ENCODE measurements around the gene PNPLA3. TPM values are rescaled to one million over a fixed set of nuclear protein-coding genes. Genes with fewer than 3 reads are reported as not detected.

PNPLA3 gene
- total and polyA plus RNA-seq, 9 of the 15 experiments (the other 6 are each of a cell fraction or from before 2014, with no cell fraction given), result 0.20 to 0.48 (median 0.38) TPM; not detected in 6

DNA sequence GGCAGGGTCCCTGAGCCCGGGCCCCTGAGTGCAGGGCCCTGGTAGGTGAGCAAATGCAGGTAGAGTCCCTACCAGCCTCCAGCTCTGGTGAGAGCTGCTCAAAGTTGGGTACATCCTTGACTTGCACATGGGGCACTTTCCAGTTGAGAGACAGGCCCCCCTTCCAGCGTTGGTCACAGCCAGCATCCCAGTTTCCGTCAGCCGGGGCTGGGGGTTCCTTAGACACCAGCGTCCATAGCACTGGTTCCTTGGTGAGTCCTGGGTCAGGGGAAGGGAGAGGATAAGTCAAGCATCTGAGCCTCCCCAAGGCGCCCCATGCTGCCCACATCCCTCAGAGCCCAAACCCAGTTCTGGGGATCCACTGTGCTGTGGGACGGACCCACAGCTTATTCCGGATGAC lies 37.4 kb upstream of the PNPLA3 start:
- peaks cover 0 to 8% of the 10 kb centered on the region in 2 experiments; a peak in 2 of 5 replicates for H3K4me1 ChIP-seq (replicated peaks in 1 of 2; ENCODE audit: control insufficient read depth in 2 of 2, insufficient read depth in 2 of 2, low read length in 2 of 2)
- POLR2A ChIA-PET, result no interaction called here
- H3K27me3 ChIP-seq (ENCODE audit: control insufficient read depth in 2 of 2, insufficient read depth in 2 of 2, low read length in 2 of 2), result no peaks in the 10 kb centered on the region
- no peak overlapping the region for H3K4me3 ChIP-seq
- no TSS peak for BruUV-seq (replicated peaks)
- H2AFZ ChIP-seq (ENCODE audit: low read depth, low read length), result no peak overlapping the region
- no peak overlapping the region for H3K4me2 ChIP-seq (ENCODE audit: insufficient read depth, low read length)
- no peaks in the 10 kb centered on the region for H3K9me1 ChIP-seq (ENCODE audit: control insufficient read depth, insufficient read depth, low read length)
- in situ Hi-C loops (cut with MboI), result no loop called here
- CTCF ChIA-PET (ENCODE audit: low intra/inter-chr PET ratio), result interaction anchor here (0.7 kb wide), 1 partner anchor 205 kb away, joined by 3 read pairs; no protein-coding TSS in a partner anchor
- H3K9ac ChIP-seq (ENCODE audit: insufficient read depth in 1 of 2, low read depth in 2 of 2, low read length in 2 of 2), result no peak overlapping the region
- TF ChIP-seq, protein P1, sequence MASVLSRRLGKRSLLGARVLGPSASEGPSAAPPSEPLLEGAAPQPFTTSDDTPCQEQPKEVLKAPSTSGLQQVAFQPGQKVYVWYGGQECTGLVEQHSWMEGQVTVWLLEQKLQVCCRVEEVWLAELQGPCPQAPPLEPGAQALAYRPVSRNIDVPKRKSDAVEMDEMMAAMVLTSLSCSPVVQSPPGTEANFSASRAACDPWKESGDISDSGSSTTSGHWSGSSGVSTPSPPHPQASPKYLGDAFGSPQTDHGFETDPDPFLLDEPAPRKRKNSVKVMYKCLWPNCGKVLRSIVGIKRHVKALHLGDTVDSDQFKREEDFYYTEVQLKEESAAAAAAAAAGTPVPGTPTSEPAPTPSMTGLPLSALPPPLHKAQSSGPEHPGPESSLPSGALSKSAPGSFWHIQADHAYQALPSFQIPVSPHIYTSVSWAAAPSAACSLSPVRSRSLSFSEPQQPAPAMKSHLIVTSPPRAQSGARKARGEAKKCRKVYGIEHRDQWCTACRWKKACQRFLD (CRISPR knock-in tag; IDR thresholded peaks at IDR 0.05), result no peak
- no peak for TF ChIP-seq TAF7 (tag; IDR thresholded peaks at IDR 0.05)
- TF ChIP-seq RHOXF2B (CRISPR knock-in tag; conservative IDR thresholded peaks at IDR 0.05), result no peak
- TF ChIP-seq FUS (optimal IDR thresholded peaks at IDR 0.05; ENCODE audit: low read depth, low read length), result no peak
- TF ChIP-seq FIP1L1 (IDR thresholded peaks at IDR 0.05; ENCODE audit: low read depth, low read length, poor library complexity, severe bottlenecking), result no peak
- TF ChIP-seq WHSC1 (IDR thresholded peaks at IDR 0.05; ENCODE audit: low read length), result no peak
- TF ChIP-seq, protein P2, sequence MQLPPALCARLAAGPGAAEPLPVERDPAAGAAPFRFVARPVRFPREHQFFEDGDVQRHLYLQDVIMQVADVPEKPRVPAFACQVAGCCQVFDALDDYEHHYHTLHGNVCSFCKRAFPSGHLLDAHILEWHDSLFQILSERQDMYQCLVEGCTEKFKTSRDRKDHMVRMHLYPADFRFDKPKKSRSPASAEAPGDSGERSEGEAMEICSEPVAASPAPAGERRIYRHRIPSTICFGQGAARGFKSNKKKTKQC (CRISPR knock-in tag; IDR thresholded peaks at IDR 0.05), result no peak
- TF ChIP-seq ZNF41 (CRISPR knock-in tag; conservative IDR thresholded peaks at IDR 0.05), result no peak
- no peak for TF ChIP-seq CXXC5 (CRISPR knock-in tag; IDR thresholded peaks at IDR 0.05)
- TF ChIP-seq RNF2 (IDR thresholded peaks at IDR 0.05), result no peak
- TF ChIP-seq ARID1B (IDR thresholded peaks at IDR 0.05), result no peak
- H4K20me1 ChIP-seq (replicated peaks; ENCODE audit: control insufficient read depth, insufficient read depth, low read length), result peaks cover 6% of the 10 kb centered on the region; the same call in 1 of the 2 replicates
- H3K79me2 ChIP-seq (ENCODE audit: control insufficient read depth, insufficient read depth, low read length), result no peaks in the 10 kb centered on the region
- H3K9me3 ChIP-seq (replicated peaks; ENCODE audit: control insufficient read depth, insufficient read depth, low read depth, low read length), result no peaks in the 10 kb centered on the region
- no peaks in the 10 kb centered on the region for H3K36me3 ChIP-seq (ENCODE audit: control insufficient read depth, insufficient read depth, low read length)
- FAIRE-seq, result no peak
- no peak for DNase-seq (ENCODE audit: extremely low read depth in 1 of 4, low spot score in 3 of 4)
- no peak overlapping the region for H3K27ac ChIP-seq (ENCODE audit: extremely low read depth, low read depth, low read length)
- intact Hi-C loops (cut with micrococcal nuclease), result loop anchor here (10.0 kb wide), 1 partner anchor 739 kb away; no protein-coding TSS in a partner anchor
- 0% methylated on average over 4 of the region's 8 CpGs for whole genome bisulfite sequencing (ENCODE audit: insufficient coverage, low coverage, missing lambda C conversion rate)
- ATAC-seq, result no peak

Measured in K562 (cell line).